BLaER1 treated with 17β-estradiol and CSF1 and Interleukin-3, amounts not matched to agents 10 nM and 100 nM (cell line): ENCODE measurements around the gene CFAP45.
A peak's percentile ranks its signal among the peaks of the same experiment; 100 is the strongest.

Source experiments
- H3K27ac ChIP-seq, 11 experiments: shearing (Covaris generic); formaldehyde crosslinking; 2 replicates each; pipeline ENCODE4 v1.8.1; 2022
- H3K27me3 ChIP-seq, 11 experiments: shearing (Covaris generic); formaldehyde crosslinking; 2 replicates each; pipeline ENCODE4 v1.8.1; 2022
- H3K36me3 ChIP-seq, 11 experiments: shearing (Covaris generic); formaldehyde crosslinking; 2 replicates each; pipeline ENCODE4 v1.8.1; 2022
- H3K4me1 ChIP-seq, 10 experiments: shearing (Covaris generic); formaldehyde crosslinking; 2 replicates each; pipeline ENCODE4 v1.8.1; 2022
- H3K4me2 ChIP-seq, 11 experiments: shearing (Covaris generic); formaldehyde crosslinking; 2 replicates each; pipeline ENCODE4 v1.8.1; 2022
- H3K4me3 ChIP-seq, 10 experiments: shearing (Covaris generic); formaldehyde crosslinking; 2 replicates each; pipeline ENCODE4 v1.8.1; 2022
- H3K9ac ChIP-seq, 11 experiments: shearing (Covaris generic); formaldehyde crosslinking; 2 replicates each; pipeline ENCODE4 v1.8.1; 2022
- H3K9me3 ChIP-seq, 11 experiments: shearing (Covaris generic); formaldehyde crosslinking; replicated peaks in 1 of 11; 2 replicates each; pipeline ENCODE4 v1.8.1; 2022
- H4K20me1 ChIP-seq, 11 experiments: shearing (Covaris generic); formaldehyde crosslinking; 2 replicates each; pipeline ENCODE4 v1.8.1; 2022
- Cebpa-rat ChIP-seq, 11 experiments: shearing (Covaris generic); IDR thresholded peaks; 2 replicates each; pipeline ENCODE4 v1.8.1; 2022

Gene CFAP45

GRCh38 chr1:159938211-159938852, 38.4 kb upstream of the CFAP45 start:
- Histone ChIP-seq H3K4me2 (peak overlapping the region; percentile 90 to 100 (median 97)), H3K9ac (peak overlapping the region in 9 of 11 experiments; percentile 17 to 75 (median 66); a peak in 12 of 22 replicates), H3K4me3 (peak overlapping the region in 6 of 10 experiments; percentile 23 to 65 (median 46); a peak in 11 of 20 replicates), H3K27ac (peak overlapping the region in 7 of 11 experiments; percentile 76 to 88 (median 82); a peak in 15 of 22 replicates), H4K20me1 (peaks cover 0 to 23% (median 0%) of the 10 kb centered on the region in 11 experiments; a peak in 3 of 22 replicates), H3K4me1 (peaks cover 31 to 100% (median 88%) of the 10 kb centered on the region in 10 experiments), H3K27me3 (no peaks in the 10 kb centered on the region), H3K36me3 (no peaks in the 10 kb centered on the region), H3K9me3 (no peaks in the 10 kb centered on the region)
- TF ChIP-seq Cebpa-rat (IDR thresholded peaks at IDR 0.05) = no peak

GRCh38 chr1:159937054-159937750, 37.2 kb upstream of the CFAP45 start:
- Histone ChIP-seq H3K4me1 (peaks cover 31 to 99% (median 87%) of the 10 kb centered on the region in 10 experiments), H3K4me3 (peak overlapping the region in 9 of 10 experiments; percentile 14 to 65 (median 35); a peak in 14 of 20 replicates), H3K27me3 (no peaks in the 10 kb centered on the region), H3K9ac (peak overlapping the region; percentile 3 to 75 (median 66); a peak in 21 of 22 replicates), H3K4me2 (peak overlapping the region; percentile 90 to 100 (median 97)), H3K27ac (peak overlapping the region in 9 of 11 experiments; percentile 21 to 88 (median 79); a peak in 18 of 22 replicates), H4K20me1 (peaks cover 0 to 23% (median 0%) of the 10 kb centered on the region in 11 experiments; a peak in 3 of 22 replicates), H3K9me3 (no peaks in the 10 kb centered on the region), H3K36me3 (no peaks in the 10 kb centered on the region)
- TF ChIP-seq Cebpa-rat (IDR thresholded peaks at IDR 0.05) = no peak

- H3K9ac ChIP-seq = peak overlapping the region; percentile 3 to 75 (median 66); a peak in 21 of 22 replicates
- no peaks in the 10 kb centered on the region for H3K9me3 ChIP-seq
- peak overlapping the region in 6 of 10 experiments; percentile 23 to 65 (median 46); a peak in 10 of 20 replicates for H3K4me3 ChIP-seq
- H3K36me3 ChIP-seq = 0 out of 22 replicates have a peak, but pooled peaks cover 0 to 1% (median 0%) of the 10 kb centered on the region in 11 experiments
- H4K20me1 ChIP-seq = peaks cover 0 to 23% (median 0%) of the 10 kb centered on the region in 11 experiments; a peak in 3 of 22 replicates
- no peak for TF ChIP-seq Cebpa-rat (IDR thresholded peaks at IDR 0.05)
- peaks cover 31 to 91% (median 79%) of the 10 kb centered on the region in 10 experiments for H3K4me1 ChIP-seq
- peak overlapping the region in 9 of 11 experiments; percentile 21 to 88 (median 79); a peak in 18 of 22 replicates for H3K27ac ChIP-seq
- H3K27me3 ChIP-seq = no peaks in the 10 kb centered on the region
- peak overlapping the region; percentile 90 to 100 (median 97) for H3K4me2 ChIP-seq
These were observed 36.4 kb upstream of the CFAP45 start for GRCh38 chr1:159936273-159936904.

- no peak for TF ChIP-seq Cebpa-rat (IDR thresholded peaks at IDR 0.05)
These were observed 35.8 kb upstream of the CFAP45 start for GRCh38 chr1:159935719-159936272.

GRCh38 chr1:159935305-159935704, 35.3 kb upstream of the CFAP45 start:
- no peaks in the 10 kb centered on the region for H3K9me3 ChIP-seq
- no peak for TF ChIP-seq Cebpa-rat (IDR thresholded peaks at IDR 0.05)

More at GRCh38 chr1:159935719-159936272, 35.8 kb upstream of the CFAP45 start:
- 0 out of 22 replicates have a peak, but pooled peaks cover 0 to 4% (median 0%) of the 10 kb centered on the region in 11 experiments for H3K36me3 ChIP-seq
- no peaks in the 10 kb centered on the region for H3K9me3 ChIP-seq
- peak overlapping the region; percentile 90 to 100 (median 97); a peak in 19 of 22 replicates for H3K4me2 ChIP-seq
- peak overlapping the region in 2 of 11 experiments; percentile 18 to 87; a peak in 2 of 22 replicates for H3K27ac ChIP-seq
- H3K4me3 ChIP-seq = no peak overlapping the region
- H3K4me1 ChIP-seq = peaks cover 31 to 85% (median 73%) of the 10 kb centered on the region in 10 experiments
- peaks cover 0 to 23% (median 0%) of the 10 kb centered on the region in 11 experiments; a peak in 3 of 22 replicates for H4K20me1 ChIP-seq
- H3K9ac ChIP-seq = peak overlapping the region in 1 of 11 experiments; percentile 30; a peak in 1 of 22 replicates
- H3K27me3 ChIP-seq = no peaks in the 10 kb centered on the region

GRCh38 chr1:159934136-159935039, 34.4 kb upstream of the CFAP45 start:
- peaks cover 0 to 14% (median 0%) of the 10 kb centered on the region in 11 experiments; a peak in 7 of 22 replicates for H3K36me3 ChIP-seq
- peak overlapping the region in 9 of 11 experiments; percentile 33 to 87 (median 73); a peak in 17 of 22 replicates for H3K4me2 ChIP-seq
- H3K27ac ChIP-seq = no peak overlapping the region
- H3K9ac ChIP-seq = peak overlapping the region in 2 of 11 experiments; percentile 13 to 38; a peak in 1 of 22 replicates
- H3K4me3 ChIP-seq = no peak overlapping the region
- no peaks in the 10 kb centered on the region for H3K9me3 ChIP-seq
- no peaks in the 10 kb centered on the region for H3K27me3 ChIP-seq
- H3K4me1 ChIP-seq = peaks cover 31 to 71% (median 61%) of the 10 kb centered on the region in 10 experiments
- H4K20me1 ChIP-seq = peaks cover 0 to 23% (median 0%) of the 10 kb centered on the region in 11 experiments; a peak in 3 of 22 replicates
- no peak for TF ChIP-seq Cebpa-rat (IDR thresholded peaks at IDR 0.05)

More at GRCh38 chr1:159935305-159935704, 35.3 kb upstream of the CFAP45 start:
- Histone ChIP-seq H3K4me3 (no peak overlapping the region), H3K9ac (no peak overlapping the region), H3K4me2 (no peak overlapping the region), H4K20me1 (peaks cover 0 to 23% (median 0%) of the 10 kb centered on the region in 11 experiments; a peak in 3 of 22 replicates), H3K36me3 (peaks cover 0 to 5% (median 0%) of the 10 kb centered on the region in 11 experiments; a peak in 1 of 22 replicates), H3K4me1 (peaks cover 31 to 80% (median 68%) of the 10 kb centered on the region in 10 experiments), H3K27ac (no peak overlapping the region), H3K27me3 (no peaks in the 10 kb centered on the region)

- Histone ChIP-seq H3K36me3 (peaks cover 0 to 25% (median 0%) of the 10 kb centered on the region in 11 experiments; a peak in 7 of 22 replicates), H3K27me3 (no peaks in the 10 kb centered on the region), H3K9me3 (no peaks in the 10 kb centered on the region), H3K9ac (no peak overlapping the region), H3K27ac (no peak overlapping the region), H3K4me2 (peak overlapping the region in 9 of 11 experiments; percentile 33 to 87 (median 73); a peak in 17 of 22 replicates), H3K4me1 (peaks cover 27 to 61% (median 55%) of the 10 kb centered on the region in 10 experiments), H4K20me1 (peaks cover 0 to 23% (median 0%) of the 10 kb centered on the region in 11 experiments; a peak in 3 of 22 replicates), H3K4me3 (no peak overlapping the region)
- no peak for TF ChIP-seq Cebpa-rat (IDR thresholded peaks at IDR 0.05)
These were observed 33.4 kb upstream of the CFAP45 start for GRCh38 chr1:159933347-159933746.
